ENCODE results near the gene CCDC70.

- TF ChIP-seq POLR2A (IDR thresholded peaks at IDR 0.05; ENCODE audit: low read length) (no peak), GATA1 (IDR thresholded peaks at IDR 0.05; ENCODE audit: low read depth, low read length) (no peak)
These were observed 12.3 kb upstream of the CCDC70 start for GRCh38 chr13:51849145-51850101.
